Mesenchymal stem cell (in vitro differentiated cells and primary cell): ENCODE measurements around the gene TEK.

Source experiments
- DNase-seq: peaks from one replicate; pipeline ENCODE4 v3.0.0-alpha.2; 2013
- H2AFZ ChIP-seq: one replicate; pipeline ENCODE4 v1.6.1; 2013; ENCODE audit warnings: low read depth, mild to moderate bottlenecking, control low read depth, inconsistent platforms, low read length, moderate library complexity
- H2AK5ac ChIP-seq: 2 replicates; pipeline ENCODE4 v1.6.1; 2013; ENCODE audit warnings: low read length, moderate library complexity, mild to moderate bottlenecking, inconsistent platforms; ENCODE audit not compliant: severe bottlenecking
- H2BK120ac ChIP-seq: one replicate; pipeline ENCODE4 v1.6.1; 2013; ENCODE audit warnings: low read depth, mild to moderate bottlenecking, inconsistent platforms, low read length, moderate library complexity
- H2BK12ac ChIP-seq, 2 experiments: one replicate each; pipeline ENCODE4 v1.6.1; 2013; ENCODE audit warnings: inconsistent platforms in 2 of 2, low read length in 2 of 2, mild to moderate bottlenecking in 2 of 2, moderate library complexity in 2 of 2, control low read depth in 1 of 2
- H2BK15ac ChIP-seq: one replicate; pipeline ENCODE4 v1.6.1; 2013; ENCODE audit warnings: mild to moderate bottlenecking, low read depth, inconsistent platforms; ENCODE audit not compliant: poor library complexity, severe bottlenecking
- H2BK5ac ChIP-seq: 2 replicates; pipeline ENCODE4 v1.6.1; 2013; ENCODE audit warnings: low read depth, mild to moderate bottlenecking, low read length, control low read depth, inconsistent platforms; ENCODE audit not compliant: poor library complexity, severe bottlenecking
- H3K14ac ChIP-seq, 2 experiments: one replicate each; pipeline ENCODE4 v1.6.1; 2013; ENCODE audit warnings: inconsistent platforms in 2 of 2, low read length in 2 of 2, control low read depth in 1 of 2, mild to moderate bottlenecking in 1 of 2, moderate library complexity in 1 of 2
- H3K18ac ChIP-seq, 2 experiments: one replicate each; pipeline ENCODE4 v1.6.1; 2013; ENCODE audit warnings: inconsistent platforms in 2 of 2, low read length in 2 of 2, control low read depth in 1 of 2, low read depth in 1 of 2, mild to moderate bottlenecking in 1 of 2
- H3K23ac ChIP-seq, 2 experiments: one replicate each; pipeline ENCODE4 v1.6.1; 2013; ENCODE audit warnings: inconsistent platforms in 2 of 2, low read length in 2 of 2, mild to moderate bottlenecking in 2 of 2, moderate library complexity in 2 of 2, control low read depth in 1 of 2
- H3K27ac ChIP-seq: 2 replicates; pipeline ENCODE4 v1.5.1; 2013; ENCODE audit warnings: mild to moderate bottlenecking, moderate library complexity, low read length, control low read depth, inconsistent platforms; ENCODE audit not compliant: poor library complexity, severe bottlenecking
- H3K27me3 ChIP-seq, 2 experiments: 2 replicates each; pipeline versions ENCODE4 v1.6.1 to v1.7.0; 2013; ENCODE audit warnings: low read length in 2 of 2, mild to moderate bottlenecking in 2 of 2, moderate library complexity in 2 of 2, control low read depth in 1 of 2, inconsistent platforms in 1 of 2; ENCODE audit not compliant: control insufficient read depth in 1 of 2, insufficient read depth in 1 of 2
- H3K36me3 ChIP-seq, 2 experiments: 2 replicates each; pipeline versions ENCODE4 v1.6.1 to v1.7.0; 2013; ENCODE audit warnings: low read length in 2 of 2, control low read depth in 1 of 2, inconsistent platforms in 1 of 2, low read depth in 1 of 2, mild to moderate bottlenecking in 1 of 2; ENCODE audit not compliant: insufficient read depth in 2 of 2, control insufficient read depth in 1 of 2
- H3K4ac ChIP-seq, 2 experiments: one replicate each; pipeline ENCODE4 v1.6.1; 2013; ENCODE audit warnings: inconsistent platforms in 2 of 2, low read length in 2 of 2, mild to moderate bottlenecking in 2 of 2, moderate library complexity in 2 of 2, control low read depth in 1 of 2, low read depth in 1 of 2
- H3K4me1 ChIP-seq: 2 replicates; pipeline ENCODE4 v1.6.1; 2013; ENCODE audit warnings: low read depth, low read length, control low read depth; ENCODE audit not compliant: control insufficient read depth, insufficient read depth
- H3K4me2 ChIP-seq: 2 replicates; pipeline ENCODE4 v1.6.1; 2013; ENCODE audit warnings: low read length, mild to moderate bottlenecking, inconsistent platforms; ENCODE audit not compliant: poor library complexity, severe bottlenecking
- H3K4me3 ChIP-seq, 2 experiments: 2 replicates each; pipeline versions ENCODE4 v1.5.1 to v1.7.0; 2013; ENCODE audit warnings: low read length in 2 of 2, mild to moderate bottlenecking in 2 of 2, control low read depth in 1 of 2, low read depth in 1 of 2; ENCODE audit not compliant: insufficient read depth in 1 of 2
- H3K79me1 ChIP-seq: replicated peaks from 2 replicates; pipeline ENCODE4 v1.6.1; 2013; ENCODE audit warnings: mild to moderate bottlenecking, control low read depth, low read length, inconsistent platforms; ENCODE audit not compliant: poor library complexity, severe bottlenecking
- H3K9ac ChIP-seq: 2 replicates; pipeline ENCODE4 v1.7.0; 2013; ENCODE audit warnings: mild to moderate bottlenecking, low read length, moderate library complexity
- H3K9me3 ChIP-seq: 2 replicates; pipeline ENCODE4 v1.7.0; 2013; ENCODE audit warnings: mild to moderate bottlenecking, low read length; ENCODE audit not compliant: control insufficient read depth
- H4K8ac ChIP-seq: one replicate; pipeline ENCODE4 v1.6.1; 2013; ENCODE audit warnings: inconsistent platforms, mild to moderate bottlenecking, low read length, moderate library complexity
- H4K91ac ChIP-seq: one replicate; pipeline ENCODE4 v1.6.1; 2013; ENCODE audit warnings: mild to moderate bottlenecking, low read length, inconsistent platforms
- WGBS: methylation state at CpG from one replicate; pipeline ENCODE4 v1.1.7; 2013; ENCODE audit warnings: mixed read lengths; 5-methylcytosine and 5-hydroxymethylcytosine counted together

Gene TEK

DNA sequence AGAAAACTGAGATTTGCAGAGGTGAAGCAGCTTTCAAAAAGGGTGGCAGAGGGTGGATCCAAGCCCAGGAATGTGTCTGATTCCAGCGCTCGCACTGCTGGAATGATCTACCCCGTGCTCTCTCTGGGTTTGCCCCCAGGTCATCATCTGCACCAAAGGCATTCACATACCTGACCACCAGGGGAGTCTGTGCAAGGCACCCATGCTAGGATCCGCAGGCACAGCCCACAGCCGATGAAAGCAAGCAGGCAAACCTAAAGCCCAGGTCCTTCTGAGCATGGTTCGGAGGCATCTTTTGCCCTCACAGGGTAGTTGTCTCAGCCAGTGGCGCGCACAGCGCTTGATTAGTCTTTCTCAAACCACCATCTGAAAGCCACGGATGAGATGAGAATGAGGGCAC is 56.6 kb downstream of the TEK start:
- Histone ChIP-seq H3K79me1 (no peaks in the 10 kb centered on the region), H3K23ac (peak overlapping the region in 1 of 2 experiments; percentile 91), H2BK120ac (no peak overlapping the region), H3K4ac (peak overlapping the region in 1 of 2 experiments; percentile 94), H3K4me2 (no peak overlapping the region), H2BK5ac (no peak overlapping the region), H3K27me3 (no peaks in the 10 kb centered on the region), H4K91ac (peak overlapping the region; percentile 71), H3K9me3 (peaks cover 2% of the 10 kb centered on the region), H3K9ac (no peak overlapping the region), H3K4me1 (peaks cover 4% of the 10 kb centered on the region), H3K27ac (no peak overlapping the region), H2AFZ (no peak overlapping the region), H4K8ac (no peak overlapping the region), H3K14ac (peak overlapping the region in 1 of 2 experiments; percentile 81), H3K18ac (peak overlapping the region in 1 of 2 experiments; percentile 31), H2BK12ac (peak overlapping the region in 1 of 2 experiments; percentile 98), H3K36me3 (no peaks in the 10 kb centered on the region), H2BK15ac (no peak overlapping the region), H3K4me3 (no peak overlapping the region), H2AK5ac (no peak overlapping the region)
- DNase-seq, result no peak
- 88% methylated on average over 10 of the region's 10 CpGs for WGBS

DNA sequence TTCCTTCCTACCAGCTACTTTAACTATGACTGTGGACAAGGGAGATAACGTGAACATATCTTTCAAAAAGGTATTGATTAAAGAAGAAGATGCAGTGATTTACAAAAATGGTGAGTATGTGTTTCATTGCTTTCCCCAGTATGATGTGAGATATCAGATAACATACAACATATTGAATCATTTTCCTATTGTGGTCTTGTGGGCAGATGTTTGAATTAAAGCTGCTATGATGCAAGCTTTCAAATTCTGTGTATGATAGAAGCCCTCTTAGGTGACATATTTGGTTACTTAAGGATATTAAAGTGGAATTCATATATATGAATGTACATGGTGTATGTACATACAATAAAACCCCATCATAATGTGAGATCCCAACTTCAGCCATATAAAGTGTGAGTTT is 59.5 kb downstream of the TEK start:
- no CpG with 5 or more reads among the region's 1 CpG for WGBS
- H4K8ac ChIP-seq, result no peak overlapping the region
- no peak overlapping the region for H3K4me3 ChIP-seq
- H4K91ac ChIP-seq, result no peak overlapping the region
- peaks cover 2% of the 10 kb centered on the region for H3K9me3 ChIP-seq
- no peak overlapping the region for H3K23ac ChIP-seq
- no peak overlapping the region for H3K18ac ChIP-seq
- H2BK120ac ChIP-seq, result no peak overlapping the region
- H3K27me3 ChIP-seq, result no peaks in the 10 kb centered on the region
- no peak overlapping the region for H3K27ac ChIP-seq
- no peak overlapping the region for H2BK15ac ChIP-seq
- peaks cover 4% of the 10 kb centered on the region for H3K4me1 ChIP-seq
- no peaks in the 10 kb centered on the region for H3K79me1 ChIP-seq
- no peaks in the 10 kb centered on the region for H3K36me3 ChIP-seq
- H2AK5ac ChIP-seq, result no peak overlapping the region
- H3K9ac ChIP-seq, result no peak overlapping the region
- no peak overlapping the region for H3K14ac ChIP-seq
- H2BK12ac ChIP-seq, result no peak overlapping the region
- H3K4me2 ChIP-seq, result no peak overlapping the region
- no peak overlapping the region for H2BK5ac ChIP-seq
- no peak for DNase-seq
- H2AFZ ChIP-seq, result no peak overlapping the region
- H3K4ac ChIP-seq, result no peak overlapping the region

DNA sequence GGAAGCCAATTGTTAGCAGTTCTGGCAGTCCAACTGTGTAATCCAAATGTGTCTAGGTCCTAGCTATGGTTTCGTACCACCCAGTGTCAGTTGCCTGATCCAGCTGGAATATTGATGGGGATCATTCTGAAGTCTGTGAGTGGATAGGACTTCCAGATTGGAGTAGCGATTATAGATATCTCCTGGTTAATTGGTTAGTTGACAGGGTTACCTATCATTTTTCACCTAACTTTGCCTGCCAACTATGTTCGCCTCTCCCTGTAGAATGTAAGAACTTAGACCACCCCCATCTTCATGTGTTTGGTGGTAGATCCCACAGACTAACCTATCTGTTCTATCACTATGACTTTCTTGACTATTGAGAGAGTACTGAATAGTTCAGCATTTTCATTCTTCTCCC is 59.9 kb downstream of the TEK start:
- Histone ChIP-seq H2AFZ (no peak overlapping the region), H4K91ac (no peak overlapping the region), H3K18ac (no peak overlapping the region), H2AK5ac (no peak overlapping the region), H2BK5ac (no peak overlapping the region), H2BK12ac (no peak overlapping the region), H3K9me3 (peaks cover 2% of the 10 kb centered on the region), H3K36me3 (no peaks in the 10 kb centered on the region), H3K27me3 (no peaks in the 10 kb centered on the region), H2BK15ac (no peak overlapping the region), H3K9ac (no peak overlapping the region), H3K4me1 (peaks cover 4% of the 10 kb centered on the region), H3K79me1 (no peaks in the 10 kb centered on the region), H3K27ac (no peak overlapping the region), H3K4ac (no peak overlapping the region), H3K14ac (no peak overlapping the region), H2BK120ac (no peak overlapping the region), H4K8ac (no peak overlapping the region), H3K4me2 (no peak overlapping the region), H3K23ac (no peak overlapping the region), H3K4me3 (no peak overlapping the region)
- 94% methylated on average over 2 of the region's 3 CpGs for WGBS
- DNase-seq, result no peak

DNA sequence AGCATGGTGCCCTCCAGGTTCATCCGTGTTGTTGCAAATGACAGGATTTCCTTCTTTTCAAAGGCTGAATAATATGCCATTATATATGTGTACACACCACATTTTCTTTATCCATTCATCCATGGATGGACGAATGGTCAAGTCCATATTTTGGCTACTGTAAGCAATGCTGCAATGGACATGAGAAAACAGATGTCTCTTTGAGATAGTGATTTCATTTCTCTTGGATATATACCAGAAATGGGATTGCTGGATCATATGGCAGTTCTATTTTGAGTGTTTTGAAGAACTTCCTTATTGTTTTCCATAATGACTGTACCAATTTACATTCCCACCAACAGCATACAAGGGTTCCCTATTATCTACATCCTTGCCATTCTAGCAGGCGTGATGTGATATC is 67.9 kb downstream of the TEK start:
- peaks cover 9% of the 10 kb centered on the region for H3K9me3 ChIP-seq
- 100% methylated on average over 3 of the region's 3 CpGs for WGBS

More for the DNA sequence above, 67.9 kb downstream of the TEK start:
- no peak overlapping the region for H3K14ac ChIP-seq
- H3K36me3 ChIP-seq, result no peaks in the 10 kb centered on the region
- no peak overlapping the region for H2BK120ac ChIP-seq
- no peak for DNase-seq
- H2AK5ac ChIP-seq, result no peak overlapping the region
- H3K9ac ChIP-seq, result no peak overlapping the region
- H2BK5ac ChIP-seq, result no peak overlapping the region
- H2AFZ ChIP-seq, result no peak overlapping the region
- no peak overlapping the region for H3K23ac ChIP-seq
- H3K4ac ChIP-seq, result no peak overlapping the region
- H3K79me1 ChIP-seq, result no peaks in the 10 kb centered on the region
- no peak overlapping the region for H3K4me2 ChIP-seq
- no peak overlapping the region for H3K27ac ChIP-seq
- no peak overlapping the region for H2BK15ac ChIP-seq
- H4K91ac ChIP-seq, result no peak overlapping the region
- H3K18ac ChIP-seq, result no peak overlapping the region
- H3K4me3 ChIP-seq, result no peak overlapping the region
- no peaks in the 10 kb centered on the region for H3K4me1 ChIP-seq
- no peak overlapping the region for H2BK12ac ChIP-seq
- H3K27me3 ChIP-seq, result no peaks in the 10 kb centered on the region
- H4K8ac ChIP-seq, result no peak overlapping the region
